CD4-positive, alpha-beta T cell treated with Interleukin-6 for 4 hours (primary cell): ENCODE data around the gene STK10.
"Not testable (repeated sequence)": the region's sequence is repeated elsewhere in the genome, so short reads cannot be mapped to it uniquely, and the experiment has no call there.

ENCODE experiments used
- DNase-seq: peaks from one replicate; pipeline ENCODE4 v3.0.0-alpha.2; 2020; ENCODE audit warnings: mixed read lengths

The STK10 gene

GRCh38 chr5:172049226-172049796 lies 138.7 kb downstream of the STK10 start:
- DNase-seq = no peak

- no peak for DNase-seq
These were observed 139.4 kb downstream of the STK10 start for GRCh38 chr5:172048539-172049101.

DNA sequence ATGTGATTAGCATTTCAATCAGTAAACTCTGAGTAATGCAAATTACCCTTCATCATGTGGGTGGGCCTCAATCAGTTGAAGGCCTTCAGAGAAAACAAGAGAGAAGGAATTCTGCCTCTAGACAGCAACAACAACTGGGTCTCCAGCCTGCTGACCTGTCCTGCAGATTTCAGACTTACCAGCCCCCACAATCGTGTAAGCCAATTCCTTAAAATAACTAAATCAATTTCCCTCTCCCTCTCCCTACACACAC lies 139.9 kb downstream of the STK10 start:
- DNase-seq = no peak

DNA sequence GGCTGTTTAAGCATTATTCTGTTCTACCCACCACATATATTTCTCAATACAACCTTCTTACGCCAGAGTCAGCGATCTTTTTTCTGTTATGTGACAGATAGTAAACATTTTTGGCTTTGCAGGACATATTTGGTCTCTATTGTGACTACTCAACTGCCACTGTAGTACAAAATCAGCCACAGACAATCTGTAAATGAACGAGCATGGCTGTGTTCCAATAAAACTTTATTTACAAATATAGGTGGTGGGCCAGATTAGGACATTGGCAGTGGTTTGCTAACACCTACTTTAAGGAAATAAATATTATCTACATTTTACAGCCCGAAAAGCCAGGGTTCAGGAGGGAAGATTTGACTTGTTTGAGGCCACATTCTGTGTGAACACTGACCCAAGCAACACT lies 141.4 kb downstream of the STK10 start:
- no peak for DNase-seq

- no peak for DNase-seq
These were observed 142.8 kb downstream of the STK10 start for GRCh38 chr5:172045315-172045632.

DNA sequence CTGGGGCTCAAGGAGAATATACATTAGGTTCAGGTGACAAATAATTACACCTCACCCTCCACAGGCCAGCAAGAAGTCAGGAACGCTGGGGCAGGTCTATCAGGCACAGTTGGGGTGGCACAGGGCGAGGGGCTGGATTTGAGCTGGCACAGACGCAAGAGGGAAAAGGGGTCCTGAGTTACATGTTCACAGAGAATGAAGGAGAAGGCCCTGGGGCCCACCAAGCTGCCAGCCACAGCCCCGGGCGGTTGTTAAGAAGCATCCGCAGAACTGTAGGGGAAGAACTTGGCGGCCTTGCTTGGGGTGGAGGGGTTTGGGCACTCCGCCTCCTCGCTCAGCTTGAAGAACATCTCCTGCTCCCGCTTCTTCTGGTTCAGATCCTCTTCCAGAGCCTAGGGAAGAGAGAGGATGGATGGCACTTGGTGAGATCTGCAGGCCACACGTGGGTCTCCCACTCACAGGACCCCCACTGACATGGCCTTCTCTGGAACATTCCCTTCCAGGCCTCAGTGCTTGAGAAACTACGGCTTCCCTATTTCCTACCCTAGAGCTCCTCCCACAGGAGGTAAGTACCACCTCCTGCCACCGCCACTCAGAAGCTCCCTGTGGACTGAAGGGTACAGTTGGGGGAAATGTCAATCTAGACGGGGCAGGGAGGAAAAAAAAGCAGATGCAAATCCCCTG lies 143.3 kb downstream of the STK10 start:
- DNase-seq = no peak

DNA sequence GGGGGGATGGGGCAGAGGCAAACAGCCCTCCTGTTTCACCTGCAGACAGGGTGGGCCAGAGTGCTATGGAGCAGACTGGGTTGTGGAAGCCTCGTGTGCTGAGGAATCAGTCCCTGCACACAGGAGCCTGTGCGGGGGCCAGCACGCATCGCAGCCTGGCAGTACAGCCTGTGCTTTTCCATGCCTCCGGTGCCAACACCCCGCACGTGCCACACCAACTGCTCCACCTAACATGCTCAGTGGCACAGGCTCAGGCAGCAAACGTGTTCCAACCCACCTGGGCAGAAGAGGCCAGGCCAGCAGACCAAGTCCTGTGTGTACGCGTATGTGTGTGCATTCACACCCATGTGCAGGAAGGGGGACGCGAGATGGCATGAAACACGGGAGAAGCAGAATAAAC lies 144.2 kb downstream of the STK10 start:
- no peak for DNase-seq

GRCh38 chr5:172042183-172042582 lies 145.8 kb downstream of the STK10 start:
- no peak for DNase-seq

GRCh38 chr5:172038167-172038566 lies 149.9 kb downstream of the STK10 start:
- no peak for DNase-seq

GRCh38 chr5:172035049-172035448 lies 153.0 kb downstream of the STK10 start:
- no peak for DNase-seq

DNA sequence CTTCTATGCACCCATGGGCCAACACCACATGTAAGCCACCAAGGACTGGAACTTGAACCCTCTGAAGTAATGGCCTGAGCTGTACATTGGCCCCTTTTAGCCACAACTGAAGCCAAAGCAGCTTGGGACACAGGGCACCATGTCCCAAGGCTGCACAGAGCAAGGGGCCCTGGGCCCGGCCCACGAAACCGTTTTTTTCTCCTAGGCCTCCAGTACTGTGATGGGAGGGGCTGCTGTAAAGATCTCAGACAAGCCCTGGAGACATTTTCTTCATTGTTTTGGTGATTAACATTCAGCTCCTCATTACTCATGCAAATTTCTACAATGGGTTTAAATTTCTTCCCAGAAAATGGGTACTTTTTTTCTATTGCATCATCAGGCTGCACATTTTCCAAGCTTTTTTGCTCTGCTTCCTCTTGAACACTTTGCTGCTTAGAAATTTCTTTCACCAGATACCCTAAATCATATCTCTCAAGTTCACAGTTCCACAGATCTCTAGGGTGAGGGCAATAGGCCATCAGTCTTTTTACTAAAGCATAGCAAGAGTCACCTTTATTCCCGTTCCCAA lies 156.0 kb downstream of the STK10 start:
- no peak for DNase-seq

GRCh38 chr5:172029876-172030275 lies 158.1 kb downstream of the STK10 start:
- no peak for DNase-seq

DNA sequence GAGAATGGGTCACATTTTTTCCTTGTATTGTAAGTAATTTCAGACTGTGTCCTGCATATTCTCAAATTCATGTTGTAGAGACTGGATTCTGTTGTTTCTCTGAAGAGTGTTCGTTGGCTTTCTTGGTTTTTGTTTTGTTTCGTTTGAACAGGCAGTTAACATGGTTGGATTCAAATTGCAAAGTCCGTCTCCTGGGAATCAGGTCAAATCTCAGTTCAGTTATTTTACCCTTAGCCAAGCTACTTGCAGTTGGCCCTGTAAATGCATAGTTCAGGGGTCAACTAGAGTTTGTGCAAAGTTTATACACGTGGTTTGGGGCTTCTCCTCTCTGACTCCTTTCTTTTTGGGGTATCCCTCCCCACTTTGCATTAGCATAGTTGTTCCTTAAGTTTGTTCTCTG lies 159.9 kb downstream of the STK10 start:
- no peak for DNase-seq

- DNase-seq = not testable (repeated sequence)
These were observed 167.8 kb downstream of the STK10 start for GRCh38 chr5:172020110-172020786.

- no peak for DNase-seq
These were observed 172.7 kb downstream of the STK10 start for GRCh38 chr5:172015346-172015745.

DNA sequence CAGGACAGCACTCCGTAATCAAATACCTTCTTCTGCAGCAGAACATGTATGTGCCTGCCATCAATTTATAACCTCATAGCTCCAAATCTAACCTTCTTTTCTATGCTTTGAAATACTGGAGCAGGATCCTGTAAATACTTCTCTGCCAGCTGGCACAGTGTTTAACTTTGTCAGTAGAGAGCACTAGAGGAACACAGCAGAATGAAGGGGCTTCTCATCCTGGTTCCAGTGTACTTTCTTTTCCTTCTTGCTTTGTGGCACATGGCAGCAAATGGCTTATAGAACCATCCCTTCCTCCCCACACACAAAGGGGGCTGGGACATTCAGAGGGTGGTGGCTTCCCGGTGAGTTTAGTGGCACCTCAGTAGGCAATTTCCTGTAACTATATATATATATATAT lies 177.7 kb downstream of the STK10 start:
- no peak for DNase-seq

- DNase-seq = no peak
These were observed 178.3 kb downstream of the STK10 start for GRCh38 chr5:172009536-172010270.

DNA sequence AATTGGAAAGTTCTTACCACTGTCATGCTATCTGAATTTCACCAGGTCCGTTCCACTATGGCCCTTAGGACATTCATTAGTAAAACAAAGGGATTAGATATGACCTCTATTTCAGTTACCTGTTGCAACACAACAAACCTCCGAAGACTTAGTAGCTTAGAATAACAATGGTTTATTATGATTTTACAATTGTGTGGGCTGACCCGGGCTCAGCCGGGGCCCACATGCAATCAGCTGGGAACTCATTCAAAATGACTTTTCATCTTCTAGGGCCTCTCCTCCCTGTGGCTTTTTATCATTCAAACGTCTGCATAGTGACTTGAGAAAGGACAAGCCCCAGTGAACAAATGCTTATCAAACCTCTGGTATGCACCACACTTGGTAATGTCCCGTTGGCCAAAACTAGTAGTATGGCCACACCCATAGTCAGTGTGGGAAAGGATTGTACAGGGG lies 179.3 kb downstream of the STK10 start:
- no peak for DNase-seq

DNA sequence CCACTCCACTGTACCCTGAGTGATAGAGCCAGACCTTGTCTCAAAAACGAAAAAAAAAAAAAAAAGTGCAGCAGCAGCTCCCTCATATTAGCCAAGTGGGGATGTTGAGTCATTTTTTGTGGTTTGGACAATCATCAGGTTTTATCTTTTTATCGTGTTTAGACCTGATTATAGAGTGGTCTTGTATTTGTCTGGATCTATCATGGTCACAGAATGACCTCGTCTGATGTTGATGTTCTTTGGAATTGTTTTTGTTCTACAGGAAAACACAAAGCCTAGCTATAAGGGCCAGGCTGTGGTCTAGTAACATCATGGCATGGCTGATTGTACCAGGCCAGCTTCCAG lies 179.9 kb downstream of the STK10 start:
- no peak for DNase-seq

- DNase-seq = no peak
These were observed 180.6 kb downstream of the STK10 start for GRCh38 chr5:172007175-172008110.

- peak; percentile 96 for DNase-seq
These were observed 181.5 kb downstream of the STK10 start, which contains the start of gene FBXW11 for GRCh38 chr5:172006321-172007174. FBXW11 (minus strand) TSS chr5:172006638; CDS start chr5:172006502, 136 bp downstream.
